SW 1271 (cell line): Measurements from ENCODE around the gene FMNL2.
A peak's percentile ranks its signal among the peaks of the same experiment; 100 is the strongest.
"Not testable (repeated sequence)": the region's sequence is repeated elsewhere in the genome, so short reads cannot be mapped to it uniquely, and the experiment has no call there.

Source experiments
- DNase-seq, 2 experiments: peaks; one replicate each; lab custom pipeline; 2025; lab: John Stamatoyannopoulos, UW

FMNL2 gene

GRCh38 chr2:152335016-152335725, at the start of gene FMNL2:
Gene FMNL2, plus strand, starts transcription at chr2:152335174.
- DNase-seq = peak; percentile 61 to 77

GRCh38 chr2:152292991-152293390, 42.0 kb upstream of the FMNL2 start:
- DNase-seq = no peak

DNA sequence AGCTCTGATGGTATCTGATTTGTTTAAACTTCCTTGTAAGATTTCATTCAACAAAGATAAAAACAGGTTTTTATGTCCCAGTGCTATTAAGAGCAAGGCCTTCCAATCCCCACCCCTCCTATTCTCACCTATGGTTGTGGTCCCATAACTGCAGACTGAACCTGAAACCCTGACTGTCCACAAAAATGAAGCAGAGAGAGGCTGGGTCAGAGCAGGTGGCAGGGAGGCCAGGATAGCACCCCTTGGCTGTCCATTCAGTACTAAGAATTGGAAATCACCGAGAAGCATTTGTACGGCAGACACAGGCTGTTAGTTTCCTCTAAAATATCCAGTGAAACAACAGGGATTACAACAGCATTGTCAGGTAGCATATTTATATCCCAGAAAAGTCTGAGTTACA, 37.3 kb upstream of the FMNL2 start:
- DNase-seq = no peak

- no peak for DNase-seq
These were observed 36.2 kb upstream of the FMNL2 start for GRCh38 chr2:152298754-152299153.

GRCh38 chr2:152301131-152301530, 33.8 kb upstream of the FMNL2 start:
- no peak for DNase-seq

- DNase-seq = no peak
These were observed 31.0 kb upstream of the FMNL2 start for GRCh38 chr2:152303951-152304350.

DNA sequence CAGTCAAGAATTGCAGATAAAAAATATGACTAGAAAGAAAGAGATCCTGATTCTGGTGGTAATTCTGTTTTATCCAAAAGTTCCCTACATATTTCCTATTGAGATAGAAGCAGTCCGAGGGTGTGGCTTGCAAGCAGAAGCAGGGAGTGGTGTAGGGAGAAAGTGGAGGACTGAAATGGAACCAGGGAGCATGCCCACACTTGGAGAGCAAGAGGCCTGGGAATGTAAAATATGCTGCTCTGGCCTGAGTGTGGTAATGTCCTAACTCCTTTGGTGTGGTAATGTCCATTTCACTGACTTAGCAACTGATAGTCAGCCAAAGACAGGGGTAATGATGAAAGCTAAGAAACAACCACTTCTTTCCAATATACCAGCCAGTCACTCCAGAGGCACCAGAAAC, 30.1 kb upstream of the FMNL2 start:
- DNase-seq = no peak

GRCh38 chr2:152307863-152308262, 27.1 kb upstream of the FMNL2 start:
- DNase-seq = no peak

- no peak for DNase-seq
These were observed 25.4 kb upstream of the FMNL2 start for GRCh38 chr2:152309352-152310214.

DNA sequence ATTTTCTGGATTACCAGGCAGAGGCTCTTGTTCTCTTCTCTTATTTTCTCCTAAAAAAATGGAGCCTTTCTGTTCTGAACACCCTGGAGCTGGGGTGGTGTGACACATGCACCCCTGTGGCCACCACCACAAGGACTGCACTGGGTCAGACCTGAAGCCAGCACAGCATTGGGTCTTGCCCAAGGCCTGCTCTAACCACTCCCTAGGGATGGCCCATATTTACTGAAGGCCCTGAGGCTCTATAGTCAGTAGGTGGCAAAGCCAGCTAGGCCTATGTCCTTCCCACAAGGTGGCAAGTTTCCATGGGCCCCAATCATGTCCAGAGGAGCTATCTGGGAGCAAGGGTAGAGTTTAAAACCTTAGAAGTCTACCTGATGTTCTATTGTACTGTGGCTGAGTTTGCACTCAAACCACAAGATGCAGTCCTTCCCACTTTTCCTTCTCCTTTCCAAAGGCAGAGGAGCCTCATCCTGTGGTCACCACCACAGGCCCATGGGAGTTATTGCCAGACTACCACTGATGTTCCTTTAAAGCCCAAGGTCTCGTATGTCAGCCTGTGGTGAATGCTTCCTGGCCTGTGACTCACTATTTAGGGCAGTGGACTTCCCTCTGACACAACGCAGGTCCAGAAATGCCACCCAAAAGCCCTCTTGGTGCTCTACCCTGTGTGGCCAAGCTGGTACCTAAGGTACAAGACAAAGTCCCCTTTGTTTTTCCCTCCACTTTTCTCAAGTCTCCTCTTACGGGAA, 15.0 kb upstream of the FMNL2 start:
- DNase-seq = no peak

- DNase-seq = no peak
These were observed 14.2 kb upstream of the FMNL2 start for GRCh38 chr2:152320814-152321213.

DNA sequence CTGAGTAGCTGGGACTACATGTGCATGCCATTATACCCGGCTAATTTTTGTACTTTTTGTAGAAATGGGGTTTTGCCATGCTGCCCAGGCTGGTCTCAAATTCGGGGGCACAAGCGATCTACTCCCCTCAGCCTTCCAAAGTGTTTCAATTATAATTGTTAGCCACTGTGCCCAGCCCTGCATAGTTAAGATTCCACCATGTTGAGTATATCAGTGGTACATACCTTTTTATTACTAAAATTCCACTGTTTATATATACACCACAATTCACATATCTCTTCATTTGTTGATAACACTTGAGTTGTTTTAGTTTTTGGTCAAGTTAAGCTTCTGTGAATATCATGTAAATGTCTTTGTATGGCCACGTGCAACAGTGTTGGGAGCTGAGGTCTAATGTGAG, 12.8 kb upstream of the FMNL2 start:
- DNase-seq = no peak

DNA sequence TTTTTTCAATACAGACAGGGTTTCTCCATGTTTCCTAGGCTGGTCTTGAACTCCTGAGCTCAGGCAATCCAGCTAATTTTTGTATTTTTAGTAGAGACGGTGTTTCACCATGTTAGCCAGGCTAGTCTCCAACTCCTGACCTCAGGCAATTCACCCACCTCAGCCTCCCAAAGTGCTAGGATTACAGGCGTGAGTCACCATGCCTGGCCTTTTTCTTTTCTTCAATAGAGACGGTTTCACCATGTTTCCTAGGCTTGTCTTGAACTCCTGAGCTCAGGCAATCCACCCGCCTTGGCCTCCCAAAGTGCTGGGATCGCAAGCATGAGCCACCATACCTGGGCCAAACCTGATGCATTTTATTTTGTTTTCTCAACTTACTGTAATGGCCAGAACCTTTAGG, 9.8 kb upstream of the FMNL2 start:
- not testable (repeated sequence) for DNase-seq

DNA sequence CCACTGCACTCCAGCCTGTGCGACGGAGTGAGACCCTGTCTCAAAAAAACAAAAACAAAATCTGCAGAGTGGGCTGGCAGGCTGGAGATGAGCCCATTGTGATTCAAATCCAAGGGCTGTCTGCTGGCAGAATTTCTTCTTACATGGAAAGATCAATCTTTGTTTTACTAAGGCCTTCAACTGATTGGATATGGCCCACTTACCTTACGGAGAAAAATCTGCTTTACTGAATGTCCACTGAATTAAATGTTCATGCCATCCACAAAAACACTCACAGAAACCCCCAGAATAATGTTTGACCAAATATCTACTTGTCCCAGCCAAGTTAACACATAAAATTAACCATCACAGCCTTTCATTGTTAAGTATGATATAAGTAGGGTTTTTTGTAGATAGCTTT, 8.3 kb upstream of the FMNL2 start:
- no peak for DNase-seq

- no peak for DNase-seq
These were observed 7.0 kb upstream of the FMNL2 start for GRCh38 chr2:152328013-152328412.

DNA sequence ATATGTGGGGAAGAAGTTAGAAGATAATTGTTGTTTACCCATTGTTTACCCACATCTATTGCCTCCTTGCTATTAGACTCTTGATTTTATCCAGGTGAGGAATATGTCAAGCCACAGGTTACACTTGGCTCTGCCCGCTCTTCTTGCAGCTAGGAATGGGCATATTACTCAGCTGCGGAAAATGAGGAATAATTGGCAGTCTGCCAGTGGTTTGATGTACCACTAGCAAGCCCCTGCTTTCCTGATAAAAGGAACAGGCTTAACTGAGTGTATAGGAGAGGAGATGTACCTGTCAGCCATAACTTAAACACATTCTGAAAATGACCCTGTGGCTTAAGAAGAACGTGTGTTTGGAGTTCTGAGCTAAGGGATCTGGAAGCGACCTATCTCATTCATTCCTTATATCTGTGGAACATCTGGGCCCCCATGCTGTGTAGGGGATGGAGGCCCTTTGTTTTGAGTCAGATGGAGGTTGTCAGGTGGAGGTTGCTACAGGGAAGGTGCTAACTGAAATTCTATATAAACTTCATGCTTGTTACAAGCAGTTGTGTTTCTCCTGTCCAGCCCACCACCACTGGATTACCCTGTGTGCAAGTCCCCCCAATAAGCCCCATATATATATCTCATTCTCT, 4.6 kb upstream of the FMNL2 start:
- DNase-seq = no peak

DNA sequence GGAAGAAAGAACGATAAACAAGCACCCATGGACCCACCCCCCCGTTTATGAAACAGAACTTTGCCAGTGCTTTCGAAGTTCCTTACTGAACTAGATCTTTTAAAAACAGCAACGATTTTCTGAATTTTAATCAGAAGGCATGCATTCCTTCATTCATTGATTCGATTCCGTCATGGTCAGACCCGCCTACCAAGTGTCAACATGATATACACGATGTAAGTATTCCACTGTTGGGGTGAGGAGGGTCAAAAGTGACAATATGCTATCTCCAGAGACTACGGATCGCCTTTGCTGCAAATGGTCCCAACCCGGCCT, 316 bp upstream of the FMNL2 start:
- no peak for DNase-seq

GRCh38 chr2:152335726-152336118, 748 bp downstream of the FMNL2 start:
- no peak for DNase-seq

- peak; percentile 12 to 68 for DNase-seq
These were observed 1.3 kb downstream of the FMNL2 start for GRCh38 chr2:152336119-152336853.

- peak in 1 of 2 experiments; percentile 49 for DNase-seq
These were observed 2.0 kb downstream of the FMNL2 start for GRCh38 chr2:152336854-152337510.

GRCh38 chr2:152337511-152337903, 2.5 kb downstream of the FMNL2 start:
- no peak for DNase-seq
